Coronary artery (tissue), 2 donors: ENCODE results near the gene CTIF.
A peak's percentile ranks its signal among the peaks of the same experiment; 100 is the strongest.

Experiments used
- DNase-seq: peaks from one replicate; pipeline ENCODE4 v3.0.0-alpha.2; 2017; ENCODE audit warnings: low spot score
- H3K27ac ChIP-seq, 2 donors: fragments of 200-600 bp; sonication (generic); one replicate each; pipeline ENCODE4 v1.5.1; 2016 to 2019
- H3K4me3 ChIP-seq: fragments of 200-600 bp; sonication (generic); 2 replicates; pipeline ENCODE4 v1.5.1; 2016; ENCODE audit warnings: mild to moderate bottlenecking, moderate library complexity
- TF ChIP-seq, protein P1 (sequence below): fragments of 200-600 bp; sonication (generic); IDR thresholded peaks from one replicate; pipeline ENCODE4 v1.5.1; 2019; ENCODE audit warnings: antibody characterized with exemption

The CTIF gene

DNA sequence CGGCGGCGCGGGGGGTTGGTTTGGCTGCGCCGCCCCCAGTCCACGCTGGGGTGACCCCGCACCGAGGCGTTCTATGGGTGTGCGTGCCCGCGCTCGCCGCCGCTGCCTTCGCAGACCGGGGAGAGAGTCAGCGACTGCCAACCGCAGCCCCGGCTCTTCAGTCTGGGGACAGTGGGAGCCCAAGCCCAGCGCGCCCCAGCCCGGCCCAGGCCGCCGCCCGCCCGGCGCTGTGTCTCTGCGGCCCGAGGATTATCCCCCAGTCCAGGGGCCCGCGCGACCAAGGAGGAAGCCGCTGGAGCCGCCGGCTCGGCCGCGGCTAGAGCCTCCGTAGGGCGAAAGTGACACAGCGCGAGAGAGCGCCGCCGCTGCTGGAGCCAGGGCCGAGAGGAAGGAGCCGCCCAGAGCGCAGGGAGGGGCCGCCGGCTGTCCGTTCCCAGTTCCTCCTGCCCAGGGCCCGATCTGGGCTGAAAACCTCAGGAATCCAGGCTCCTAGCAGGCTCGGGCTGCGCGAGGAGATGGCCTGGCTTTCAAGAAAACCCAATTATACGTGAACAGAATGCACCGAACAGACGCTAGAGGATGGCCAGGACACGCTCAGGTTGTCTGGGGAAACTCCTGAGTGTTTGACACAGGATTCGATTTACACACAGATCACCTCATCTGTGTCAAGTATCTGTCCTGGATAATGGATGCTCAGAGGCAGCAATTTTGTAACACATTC lies 2.4 kb downstream of the CTIF start:
- H3K27ac ChIP-seq, result peak overlapping the region; percentile 86 to 98
- peak overlapping the region; percentile 96 for H3K4me3 ChIP-seq
- DNase-seq, result peak; percentile 87
- TF ChIP-seq, protein P1, sequence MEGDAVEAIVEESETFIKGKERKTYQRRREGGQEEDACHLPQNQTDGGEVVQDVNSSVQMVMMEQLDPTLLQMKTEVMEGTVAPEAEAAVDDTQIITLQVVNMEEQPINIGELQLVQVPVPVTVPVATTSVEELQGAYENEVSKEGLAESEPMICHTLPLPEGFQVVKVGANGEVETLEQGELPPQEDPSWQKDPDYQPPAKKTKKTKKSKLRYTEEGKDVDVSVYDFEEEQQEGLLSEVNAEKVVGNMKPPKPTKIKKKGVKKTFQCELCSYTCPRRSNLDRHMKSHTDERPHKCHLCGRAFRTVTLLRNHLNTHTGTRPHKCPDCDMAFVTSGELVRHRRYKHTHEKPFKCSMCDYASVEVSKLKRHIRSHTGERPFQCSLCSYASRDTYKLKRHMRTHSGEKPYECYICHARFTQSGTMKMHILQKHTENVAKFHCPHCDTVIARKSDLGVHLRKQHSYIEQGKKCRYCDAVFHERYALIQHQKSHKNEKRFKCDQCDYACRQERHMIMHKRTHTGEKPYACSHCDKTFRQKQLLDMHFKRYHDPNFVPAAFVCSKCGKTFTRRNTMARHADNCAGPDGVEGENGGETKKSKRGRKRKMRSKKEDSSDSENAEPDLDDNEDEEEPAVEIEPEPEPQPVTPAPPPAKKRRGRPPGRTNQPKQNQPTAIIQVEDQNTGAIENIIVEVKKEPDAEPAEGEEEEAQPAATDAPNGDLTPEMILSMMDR, result no peak

DNA sequence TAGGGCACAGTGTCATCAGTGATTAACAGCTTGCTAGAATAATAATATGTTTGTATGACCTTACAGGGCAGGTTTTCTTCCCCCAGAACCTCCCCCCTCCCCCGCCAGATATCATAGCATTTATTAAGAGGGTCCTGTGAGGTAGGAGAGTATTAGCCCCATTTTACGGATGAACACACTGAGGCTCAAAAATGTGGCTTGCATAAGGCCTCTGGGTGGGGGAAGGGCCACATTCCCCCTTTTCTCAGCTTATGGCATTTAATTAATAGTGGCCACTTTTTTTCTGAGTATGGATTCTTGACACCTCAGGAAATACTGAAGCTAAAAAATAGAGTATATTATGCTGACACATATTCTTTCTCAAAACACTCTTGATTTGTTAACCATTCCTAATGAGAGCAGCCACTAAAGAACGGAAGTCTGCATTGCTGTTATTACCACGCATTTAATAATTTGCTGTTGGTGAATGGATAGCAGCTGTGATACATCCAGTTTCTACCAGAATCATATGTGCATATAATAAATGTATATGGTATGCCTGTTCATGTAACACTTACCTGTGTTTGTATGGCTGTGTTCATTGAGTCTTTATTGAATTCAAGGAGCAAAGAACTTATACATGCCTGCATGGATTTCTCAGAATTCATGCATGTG lies 3.0 kb downstream of the CTIF start:
- Histone ChIP-seq H3K27ac (peak overlapping the region; percentile 86 to 98), H3K4me3 (peak overlapping the region; percentile 96)
- TF ChIP-seq, protein P1, result no peak
- DNase-seq, result no peak

DNA sequence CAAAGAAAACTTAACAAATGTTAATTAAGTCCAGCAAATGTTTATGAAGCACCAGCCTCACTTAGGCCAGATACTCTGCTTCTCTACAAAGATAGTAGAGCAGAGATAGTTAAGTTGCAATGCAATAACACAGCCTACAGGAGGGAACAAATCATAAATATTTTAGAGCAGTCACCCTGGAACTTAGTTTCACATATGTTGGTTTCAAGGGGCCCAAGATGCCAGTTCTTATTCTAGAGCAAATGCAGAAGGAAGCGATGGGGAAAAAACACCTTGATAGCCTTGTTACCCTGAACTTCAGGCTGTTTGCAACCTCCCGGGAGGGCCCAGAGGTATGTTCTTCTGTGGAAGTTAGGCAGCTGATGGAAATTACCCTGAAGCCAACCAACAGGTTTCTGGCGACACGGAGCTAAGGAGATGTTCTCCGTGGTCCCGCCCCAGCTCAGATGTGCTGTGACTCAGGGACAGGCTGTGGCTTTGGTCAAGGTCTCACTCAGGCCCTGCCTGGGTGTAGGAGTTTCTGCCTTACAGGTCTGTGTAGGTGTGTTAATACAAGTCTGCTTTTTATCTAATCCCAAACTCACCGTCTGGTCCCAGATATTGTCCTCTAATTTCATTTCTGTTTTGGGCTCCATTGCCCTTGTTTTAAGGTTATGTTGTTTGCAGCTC lies 3.8 kb downstream of the CTIF start:
- H3K27ac ChIP-seq, result no peak overlapping the region
- TF ChIP-seq, protein P1, result no peak
- no peak overlapping the region for H3K4me3 ChIP-seq
- DNase-seq, result no peak

DNA sequence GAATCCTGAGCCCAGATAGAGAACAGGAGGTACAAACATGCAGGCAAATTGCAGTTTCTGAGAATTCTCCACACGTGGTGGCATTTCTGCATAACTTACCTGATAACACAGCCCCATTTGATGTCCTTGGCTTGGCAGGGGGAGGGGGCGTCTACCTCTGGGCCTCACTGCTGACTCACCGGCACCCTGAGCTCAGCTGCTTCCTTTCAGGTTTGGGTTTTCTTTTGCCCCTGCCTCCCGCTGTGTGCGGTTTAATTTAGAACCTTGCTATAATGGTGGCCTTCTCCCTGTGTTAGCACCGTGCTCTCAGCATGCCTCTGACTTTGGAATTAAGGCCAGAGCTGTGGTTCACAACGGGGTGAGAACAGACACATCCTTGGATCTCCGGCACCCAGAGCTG lies 4.4 kb downstream of the CTIF start:
- TF ChIP-seq, protein P1, result no peak
- no peak for DNase-seq
- Histone ChIP-seq H3K4me3 (no peak overlapping the region), H3K27ac (no peak overlapping the region)

DNA sequence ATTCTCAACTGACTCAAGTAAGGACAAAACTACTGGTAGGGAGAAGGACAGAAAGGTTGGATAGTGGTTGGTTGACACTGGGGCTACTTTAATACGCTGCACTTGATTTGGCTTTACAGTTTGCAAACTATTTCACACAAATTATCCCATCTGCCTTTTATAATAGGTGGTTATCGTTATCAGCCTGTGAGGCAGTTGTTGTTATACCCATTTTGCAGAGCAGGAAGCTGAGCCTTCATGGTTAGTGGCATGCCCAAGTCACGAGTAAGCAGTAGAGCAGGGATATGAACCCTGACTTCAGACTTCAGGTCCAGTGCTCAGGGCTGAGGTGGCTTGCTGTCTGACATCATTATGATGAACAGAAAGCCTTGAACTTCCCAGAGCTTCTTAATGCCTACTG lies 5.3 kb downstream of the CTIF start:
- Histone ChIP-seq H3K4me3 (no peak overlapping the region), H3K27ac (peak overlapping the region in 1 of 2 donors; percentile 82)
- DNase-seq, result no peak
- TF ChIP-seq, protein P1, result no peak

DNA sequence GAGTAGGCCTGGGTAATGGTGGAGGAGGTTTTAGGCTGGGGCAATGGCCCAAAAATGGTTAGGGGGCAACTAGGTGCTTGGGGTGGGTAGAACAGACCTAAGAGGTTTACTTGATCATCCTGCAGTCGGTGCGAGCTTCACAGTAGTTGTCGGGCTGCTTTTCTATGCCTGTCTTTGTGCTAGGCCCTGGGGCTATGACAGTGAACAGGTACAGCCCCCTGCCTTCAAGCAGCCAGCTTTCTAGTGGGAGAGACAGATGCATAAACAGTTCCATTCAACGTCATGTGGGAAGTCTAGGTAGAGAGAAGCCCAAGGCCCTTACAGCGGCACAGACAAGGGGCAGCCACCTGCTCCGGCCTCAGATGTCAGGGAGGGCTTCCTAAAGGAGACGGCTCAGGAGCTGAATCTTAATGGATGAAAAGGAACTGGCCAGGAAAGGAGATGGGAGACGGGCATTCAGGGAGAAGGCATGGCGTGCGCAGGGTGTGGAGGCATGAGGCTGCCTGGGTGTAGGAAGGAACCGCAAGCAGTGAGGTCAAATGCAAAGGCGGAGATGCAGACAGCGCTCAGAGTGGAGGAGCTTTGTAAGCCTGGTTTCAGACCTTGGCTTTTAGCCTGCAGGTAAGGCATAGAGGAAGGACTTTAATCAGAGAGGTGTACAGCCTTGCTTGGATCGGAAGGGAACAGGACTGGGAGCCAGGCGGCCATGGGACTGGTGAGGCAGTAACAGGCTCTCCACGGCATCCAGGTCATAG lies 6.0 kb downstream of the CTIF start:
- H3K27ac ChIP-seq, result peak overlapping the region in 1 of 2 donors; percentile 82
- peak; percentile 36 for DNase-seq
- peak overlapping the region; percentile 42 for H3K4me3 ChIP-seq
- TF ChIP-seq, protein P1, result no peak
